HG02973 (cell line): ENCODE data around the gene CLSTN2.

Experiments
- ATAC-seq: cut with Tn5 transposase; IDR thresholded peaks from one replicate; pipeline ENCODE4 v1.9.1; 2021; ENCODE audit warnings: moderate library complexity; ENCODE audit not compliant: unreplicated experiment

Gene CLSTN2

GRCh38 chr3:140470962-140471361 lies 536.0 kb downstream of the CLSTN2 start:
- ATAC-seq, result no peak

- no peak for ATAC-seq
Measured at GRCh38 chr3:140472306-140473020, 537.5 kb downstream of the CLSTN2 start.

GRCh38 chr3:140487566-140487965 lies 552.6 kb downstream of the CLSTN2 start:
- ATAC-seq, result no peak

GRCh38 chr3:140493271-140493670 lies 558.3 kb downstream of the CLSTN2 start:
- ATAC-seq, result no peak

- ATAC-seq, result no peak
Measured at GRCh38 chr3:140494970-140495369, 560.0 kb downstream of the CLSTN2 start.

- no peak for ATAC-seq
Measured at GRCh38 chr3:140497331-140497730, 562.3 kb downstream of the CLSTN2 start.

- ATAC-seq, result no peak
Measured at GRCh38 chr3:140499114-140499757, 564.3 kb downstream of the CLSTN2 start.

- no peak for ATAC-seq
Measured at GRCh38 chr3:140500473-140500872, 565.5 kb downstream of the CLSTN2 start.

- ATAC-seq, result no peak
Measured at GRCh38 chr3:140501061-140501769, 566.2 kb downstream of the CLSTN2 start.

GRCh38 chr3:140501770-140502364 lies 566.9 kb downstream of the CLSTN2 start:
- no peak for ATAC-seq

GRCh38 chr3:140505213-140505612 lies 570.2 kb downstream of the CLSTN2 start:
- ATAC-seq, result peak; percentile 40

GRCh38 chr3:140505876-140506275 lies 570.9 kb downstream of the CLSTN2 start:
- ATAC-seq, result no peak

GRCh38 chr3:140508550-140508949 lies 573.6 kb downstream of the CLSTN2 start:
- no peak for ATAC-seq

GRCh38 chr3:140509534-140509933 lies 574.5 kb downstream of the CLSTN2 start:
- no peak for ATAC-seq

GRCh38 chr3:140510303-140510861 lies 575.4 kb downstream of the CLSTN2 start:
- no peak for ATAC-seq

GRCh38 chr3:140521751-140522445 lies 586.9 kb downstream of the CLSTN2 start:
- ATAC-seq, result no peak

- no peak for ATAC-seq
Measured at GRCh38 chr3:140522653-140523380, 587.8 kb downstream of the CLSTN2 start.

GRCh38 chr3:140523600-140523999 lies 588.6 kb downstream of the CLSTN2 start:
- no peak for ATAC-seq

- ATAC-seq, result no peak
Measured at GRCh38 chr3:140527156-140527555, 592.2 kb downstream of the CLSTN2 start.

- no peak for ATAC-seq
Measured at GRCh38 chr3:140529096-140529495, 594.1 kb downstream of the CLSTN2 start.
